ENCODE measurements around the gene SHC4.
"Not testable (repeated sequence)": the region's sequence is repeated elsewhere in the genome, so short reads cannot be mapped to it uniquely, and the experiment has no call there.

SHC4 gene

DNA sequence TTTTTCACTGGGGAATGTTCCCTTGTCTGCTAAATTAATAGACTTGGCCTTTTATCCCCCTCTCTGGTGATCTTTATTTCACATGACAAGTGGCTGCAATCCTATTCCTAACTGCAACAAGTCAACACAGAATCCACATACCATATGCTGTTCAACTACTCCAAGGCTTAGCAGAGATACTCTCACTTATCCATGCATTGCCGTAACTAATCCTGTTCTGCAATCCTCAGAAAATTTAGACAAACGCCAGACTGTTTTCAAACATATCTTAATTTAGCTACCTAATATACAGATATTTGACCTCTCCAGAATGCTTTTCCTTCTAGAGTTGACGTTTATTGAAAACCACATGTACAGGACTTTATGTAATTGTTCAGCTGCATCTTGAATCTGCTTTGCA, 47.9 kb downstream of the SHC4 start:
- H3K27ac Mint-ChIP-seq = no peak overlapping the region
- H3K4me3 Mint-ChIP-seq = no peak overlapping the region
- DNase-seq (no peak), ATAC-seq (no peak)
- peaks cover 66% of the 10 kb centered on the region for H3K27me3 Mint-ChIP-seq
- H3K9me3 Mint-ChIP-seq = peaks cover 4 to 15% of the 10 kb centered on the region in 2 donors
- H3K4me1 Mint-ChIP-seq = peaks cover 4% of the 10 kb centered on the region

GRCh38 chr15:48914717-48915116, 49.0 kb downstream of the SHC4 start:
- Mint-ChIP-seq H3K27me3 (peaks cover 60% of the 10 kb centered on the region), H3K4me3 (no peak overlapping the region), H3K9me3 (peaks cover 10 to 21% of the 10 kb centered on the region in 2 donors), H3K27ac (no peak overlapping the region), H3K4me1 (peaks cover 4% of the 10 kb centered on the region)
- no peak for DNase-seq
- no peak for ATAC-seq

- Mint-ChIP-seq H3K27me3 (peaks cover 58% of the 10 kb centered on the region), H3K4me1 (peaks cover 2% of the 10 kb centered on the region), H3K27ac (no peak overlapping the region), H3K9me3 (peaks cover 9 to 21% of the 10 kb centered on the region in 2 donors), H3K4me3 (no peak overlapping the region)
- ATAC-seq = no peak
- DNase-seq = no peak
Measured at GRCh38 chr15:48913141-48913540, 50.6 kb downstream of the SHC4 start.

DNA sequence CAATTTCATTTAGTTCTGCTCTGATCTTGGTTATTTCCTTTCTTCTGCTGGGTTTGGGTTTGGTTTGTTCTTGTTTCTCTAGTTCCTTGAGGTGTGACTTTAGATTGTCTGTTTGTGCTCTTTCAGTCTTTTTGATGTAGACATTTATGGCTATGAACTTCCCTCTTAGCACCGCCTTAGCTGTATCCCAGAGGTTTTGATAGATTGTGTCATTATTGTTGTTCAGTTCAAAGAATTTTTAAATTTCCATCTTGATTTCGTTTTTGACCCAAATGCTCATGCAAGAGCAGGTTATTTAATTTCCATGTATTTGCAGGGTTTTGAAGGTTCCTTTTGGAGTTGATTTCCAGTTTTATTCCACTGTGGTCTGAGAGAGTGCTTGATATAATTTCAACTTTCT, 53.2 kb downstream of the SHC4 start:
- not testable (repeated sequence) for DNase-seq, H3K4me3 Mint-ChIP-seq, H3K27ac Mint-ChIP-seq, ATAC-seq
- Mint-ChIP-seq H3K27me3 (peaks cover 34% of the 10 kb centered on the region), H3K4me1 (peaks cover 14% of the 10 kb centered on the region), H3K9me3 (peaks cover 15 to 26% of the 10 kb centered on the region in 2 donors)

DNA sequence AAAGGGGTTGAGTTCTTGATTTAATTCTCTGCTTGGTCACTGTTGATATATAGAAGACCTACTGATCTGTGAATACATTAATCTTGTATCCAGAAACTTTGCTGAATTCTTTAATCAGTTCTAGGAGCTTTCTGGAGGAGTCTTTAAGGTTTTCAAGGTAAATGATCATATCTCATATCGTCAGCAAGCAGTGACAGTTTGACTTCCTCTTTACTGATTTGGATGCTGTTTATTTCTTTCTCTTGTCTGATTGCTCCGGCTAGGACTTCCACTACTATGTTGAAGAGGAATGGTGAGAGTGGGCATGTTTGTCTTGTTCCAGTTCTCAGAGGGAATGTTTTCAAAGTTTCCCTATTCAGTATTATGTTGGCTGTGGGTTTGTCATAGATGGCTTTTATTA, 54.4 kb downstream of the SHC4 start:
- peaks cover 34% of the 10 kb centered on the region for H3K27me3 Mint-ChIP-seq
- peaks cover 15 to 26% of the 10 kb centered on the region in 2 donors for H3K9me3 Mint-ChIP-seq
- H3K4me3 Mint-ChIP-seq, H3K27ac Mint-ChIP-seq, DNase-seq, ATAC-seq: not testable (repeated sequence)
- H3K4me1 Mint-ChIP-seq = peaks cover 24% of the 10 kb centered on the region

GRCh38 chr15:48905847-48906246, 57.9 kb downstream of the SHC4 start:
- H3K4me1 Mint-ChIP-seq = peaks cover 24% of the 10 kb centered on the region
- peak overlapping the region in 1 of 2 donors; percentile 70 for H3K27ac Mint-ChIP-seq
- H3K4me3 Mint-ChIP-seq = no peak overlapping the region
- ATAC-seq (no peak), DNase-seq (no peak)
- peaks cover 11% of the 10 kb centered on the region for H3K27me3 Mint-ChIP-seq
- peaks cover 15 to 18% of the 10 kb centered on the region in 2 donors for H3K9me3 Mint-ChIP-seq

GRCh38 chr15:48905216-48905615, 58.5 kb downstream of the SHC4 start:
- H3K9me3 Mint-ChIP-seq = peaks cover 10 to 12% of the 10 kb centered on the region in 2 donors
- peaks cover 24% of the 10 kb centered on the region for H3K4me1 Mint-ChIP-seq
- H3K27ac Mint-ChIP-seq = peak overlapping the region in 1 of 2 donors; percentile 70
- peaks cover 11% of the 10 kb centered on the region for H3K27me3 Mint-ChIP-seq
- DNase-seq (no peak), ATAC-seq (no peak)
- H3K4me3 Mint-ChIP-seq = no peak overlapping the region

DNA sequence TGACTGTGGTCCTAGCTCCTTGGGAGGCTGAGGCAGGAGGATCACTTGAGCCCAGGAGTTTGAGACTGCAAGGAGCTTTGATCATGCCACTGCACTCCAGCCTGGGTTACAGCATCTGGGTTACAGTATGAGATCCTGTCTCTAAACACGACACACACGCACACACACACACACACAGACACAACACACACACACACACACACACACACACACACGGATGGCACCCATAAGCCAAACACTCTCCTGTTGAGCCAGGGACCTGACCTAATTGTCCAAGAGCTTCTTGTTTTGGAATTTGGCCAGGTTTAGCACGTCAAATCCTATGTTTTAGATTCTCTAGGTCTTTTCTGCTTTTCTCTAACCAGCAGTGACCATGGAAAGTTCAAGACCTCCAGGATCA, 59.0 kb downstream of the SHC4 start:
- Mint-ChIP-seq H3K27me3 (peaks cover 10% of the 10 kb centered on the region), H3K9me3 (peaks cover 8 to 11% of the 10 kb centered on the region in 2 donors), H3K27ac (no peak overlapping the region), H3K4me3 (no peak overlapping the region), H3K4me1 (peaks cover 24% of the 10 kb centered on the region)
- DNase-seq = no peak
- ATAC-seq = no peak

GRCh38 chr15:48899793-48900192, 63.9 kb downstream of the SHC4 start:
- DNase-seq (no peak), ATAC-seq (no peak)
- Mint-ChIP-seq H3K4me3 (no peak overlapping the region), H3K27me3 (peaks cover 33% of the 10 kb centered on the region), H3K27ac (no peak overlapping the region), H3K9me3 (no peaks in the 10 kb centered on the region), H3K4me1 (peaks cover 24% of the 10 kb centered on the region)

GRCh38 chr15:48898446-48898845, 65.3 kb downstream of the SHC4 start:
- DNase-seq (no peak), ATAC-seq (no peak)
- Mint-ChIP-seq H3K27me3 (peaks cover 42% of the 10 kb centered on the region), H3K4me1 (peaks cover 22% of the 10 kb centered on the region), H3K4me3 (peak overlapping the region; percentile 5 to 36), H3K27ac (peak overlapping the region in 1 of 2 donors; percentile 50), H3K9me3 (no peaks in the 10 kb centered on the region)

- Mint-ChIP-seq H3K9me3 (no peaks in the 10 kb centered on the region), H3K27me3 (peaks cover 42% of the 10 kb centered on the region), H3K27ac (peak overlapping the region in 1 of 2 donors; percentile 57), H3K4me3 (peak overlapping the region; percentile 5 to 36), H3K4me1 (peaks cover 22% of the 10 kb centered on the region)
- DNase-seq (no peak), ATAC-seq (no peak)
Measured at GRCh38 chr15:48898032-48898431, 65.7 kb downstream of the SHC4 start.

DNA sequence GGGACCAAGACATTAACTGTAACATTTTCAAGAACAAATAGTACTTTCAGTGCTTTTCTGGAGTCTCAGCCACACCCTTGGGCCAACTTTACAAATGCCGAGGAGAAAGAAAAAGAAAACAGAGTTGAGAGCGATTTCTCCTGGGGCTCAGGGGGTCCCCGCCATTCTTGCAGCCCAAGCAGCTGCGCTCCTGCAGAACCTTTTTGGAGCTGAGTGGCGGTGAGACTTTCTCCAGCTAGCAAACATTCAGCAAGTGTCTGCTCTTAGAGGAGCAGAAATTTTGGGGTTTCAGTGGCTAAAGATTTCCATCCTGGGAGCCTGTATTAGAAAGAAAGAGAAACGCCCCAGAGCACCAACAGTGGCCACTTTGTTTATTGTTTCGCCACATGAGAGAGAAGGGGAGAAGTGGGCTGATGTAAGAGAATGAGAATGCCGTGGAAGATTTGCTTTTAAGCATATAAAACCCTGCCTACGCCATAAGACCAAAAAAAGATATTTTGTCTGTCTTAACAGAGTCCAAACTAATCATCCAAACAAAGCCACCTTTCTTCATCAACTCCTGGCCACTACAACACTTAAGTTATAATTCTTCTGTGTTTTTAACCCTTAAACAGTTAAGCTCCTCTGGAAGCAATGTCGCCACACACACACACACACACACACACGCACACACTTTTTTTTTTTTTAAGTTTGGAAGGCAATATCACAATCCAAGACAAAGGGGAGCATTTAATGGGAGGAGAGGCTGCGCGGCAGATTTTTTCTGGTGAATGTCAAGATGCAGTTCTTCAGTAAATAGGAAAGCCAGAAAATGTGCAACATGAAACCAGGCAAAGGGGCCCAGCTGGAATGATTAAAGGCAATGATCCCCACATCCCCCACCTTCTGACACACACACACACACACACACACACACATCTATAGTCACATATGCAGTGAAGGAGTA, 66.6 kb downstream of the SHC4 start:
- peaks cover 22% of the 10 kb centered on the region for H3K4me1 Mint-ChIP-seq
- no peaks in the 10 kb centered on the region for H3K9me3 Mint-ChIP-seq
- DNase-seq = no peak
- no peak for ATAC-seq
- no peak overlapping the region for H3K27ac Mint-ChIP-seq
- H3K4me3 Mint-ChIP-seq = peak overlapping the region in 1 of 2 donors; percentile 6
- peaks cover 42% of the 10 kb centered on the region for H3K27me3 Mint-ChIP-seq

- Mint-ChIP-seq H3K9me3 (no peaks in the 10 kb centered on the region), H3K4me1 (peaks cover 22% of the 10 kb centered on the region), H3K27ac (no peak overlapping the region), H3K27me3 (peaks cover 41% of the 10 kb centered on the region), H3K4me3 (no peak overlapping the region)
- DNase-seq (no peak), ATAC-seq (no peak)
Measured at GRCh38 chr15:48893311-48893710, 70.4 kb downstream of the SHC4 start.

GRCh38 chr15:48891232-48891765, 72.4 kb downstream of the SHC4 start:
- Mint-ChIP-seq H3K4me3 (no peak overlapping the region), H3K27ac (no peak overlapping the region), H3K4me1 (peaks cover 14% of the 10 kb centered on the region), H3K9me3 (no peaks in the 10 kb centered on the region), H3K27me3 (peaks cover 21% of the 10 kb centered on the region)
- DNase-seq (no peak), ATAC-seq (no peak)

GRCh38 chr15:48890375-48890972, 73.2 kb downstream of the SHC4 start:
- Mint-ChIP-seq H3K4me3 (no peak overlapping the region), H3K27ac (no peak overlapping the region), H3K27me3 (peaks cover 22% of the 10 kb centered on the region), H3K9me3 (no peaks in the 10 kb centered on the region), H3K4me1 (peaks cover 14% of the 10 kb centered on the region)
- DNase-seq (no peak), ATAC-seq (no peak)

DNA sequence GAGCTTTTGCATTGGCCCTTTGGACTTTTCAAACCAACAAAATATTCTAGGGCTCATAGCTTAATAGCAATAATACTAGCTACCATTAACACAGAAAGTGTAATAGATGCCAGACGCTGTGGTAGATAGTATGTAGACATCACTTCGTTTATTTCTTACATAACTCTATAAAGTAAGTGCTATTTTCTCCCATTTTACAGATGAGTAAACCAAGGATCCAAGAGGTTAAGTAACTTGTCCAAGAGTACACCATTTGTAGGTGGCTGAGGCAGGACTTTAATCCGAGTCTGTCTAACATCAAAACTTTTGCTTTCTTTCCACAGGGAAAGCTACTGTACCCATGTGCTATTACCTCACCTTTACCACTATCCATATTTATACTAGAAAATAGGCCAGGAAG, 73.8 kb downstream of the SHC4 start:
- H3K4me3 Mint-ChIP-seq = no peak overlapping the region
- H3K27me3 Mint-ChIP-seq = peaks cover 20% of the 10 kb centered on the region
- H3K4me1 Mint-ChIP-seq = peaks cover 14% of the 10 kb centered on the region
- no peak for DNase-seq
- no peak overlapping the region for H3K27ac Mint-ChIP-seq
- no peak for ATAC-seq
- H3K9me3 Mint-ChIP-seq = no peaks in the 10 kb centered on the region
